Mucosa of descending colon (tissue), 3 donors: ENCODE results near the gene VASP. TPM values are rescaled to one million over a fixed set of nuclear protein-coding genes. Genes with fewer than 3 reads are reported as not detected.

Source experiments
- ATAC-seq: fragments of 200-7000 bp; cut with Tn5 transposase; one replicate; pipeline ENCODE4 v1.9.1; 2020; ENCODE audit warnings: mild to moderate bottlenecking, moderate library complexity
- DNase-seq, 3 donors: peaks; one replicate each; pipeline ENCODE4 v3.0.0-alpha.2; 2020
- H3K36me3 ChIP-seq: fragments of 200-600 bp; one replicate; pipeline ENCODE4 v1.8.0; 2021; ENCODE audit warnings: low read depth, mild to moderate bottlenecking
- H3K4me1 ChIP-seq: fragments of 200-600 bp; one replicate; pipeline ENCODE4 v1.8.0; 2021; ENCODE audit warnings: low read depth, mild to moderate bottlenecking
- H3K4me3 ChIP-seq: fragments of 200-600 bp; one replicate; pipeline ENCODE4 v1.8.0; 2021; ENCODE audit warnings: mild to moderate bottlenecking
- H3K9me3 ChIP-seq: fragments of 200-600 bp; one replicate; pipeline ENCODE4 v1.8.0; 2021; ENCODE audit warnings: mild to moderate bottlenecking
- CTCF ChIP-seq: fragments of 200-600 bp; IDR thresholded peaks from one replicate; pipeline ENCODE4 v1.8.0; 2022; ENCODE audit warnings: antibody characterized with exemption, mild to moderate bottlenecking
- intact Hi-C, 2 donors: fragments of 100-400 bp; cut with DNase I in 1 of 2; cut with micrococcal nuclease in 1 of 2; formaldehyde crosslinking; loops; one replicate each; pipeline versions ENCODE4 v1.11.0 to v1.11.1; 2022; cut with DNase I, micrococcal nuclease
- total RNA-seq, 3 donors: library from RNA; stranded (reverse); fragmentation: NEBNext Ultra II Directional in 2 of 3; extraction: Animal tissue kit (Norgen Biotek cat#: 25700) in 2 of 3; gene quantifications; one replicate each; pipeline versions ENCODE4 v1.2.1 to v1.2.4, GENCODE V29; 2021 to 2023
- donor health status: DM: no; HTN: no; CAD: no; lungs with moderate emphysema.
- donor health status: DM: no; HTN: no; CAD: no.
- donor health status: DM: no; HTN: yes; CAD: no.

VASP gene
- total RNA-seq, 3 donors from 2014 or later = 190 to 252 (median 235) TPM

- peak; percentile 80 for DNase-seq
- Histone ChIP-seq H3K36me3 (peaks cover 11% of the 10 kb centered on the region), H3K9me3 (no peaks in the 10 kb centered on the region), H3K4me3 (no peak overlapping the region), H3K4me1 (peaks cover 74% of the 10 kb centered on the region)
- no peak for TF ChIP-seq CTCF
- intact Hi-C loops = no loop called here
- peak; percentile 50 for ATAC-seq
These were observed 8.6 kb downstream of the VASP start for GRCh38 chr19:45515807-45516401.

GRCh38 chr19:45517238-45517637, 10.0 kb downstream of the VASP start:
- TF ChIP-seq CTCF = no peak
- Histone ChIP-seq H3K4me1 (peaks cover 71% of the 10 kb centered on the region), H3K9me3 (no peaks in the 10 kb centered on the region), H3K36me3 (peaks cover 11% of the 10 kb centered on the region), H3K4me3 (no peak overlapping the region)
- ATAC-seq (no peak), DNase-seq (peak in 1 of 3 donors; percentile 28)
- intact Hi-C loops = no loop called here

- no peaks in the 10 kb centered on the region for H3K9me3 ChIP-seq
These were observed 10.6 kb downstream of the VASP start for GRCh38 chr19:45517641-45518468.

GRCh38 chr19:45518469-45518826, 11.2 kb downstream of the VASP start:
- ATAC-seq = peak; percentile 14
- DNase-seq = peak; percentile 40 to 61 (median 57)
- H3K4me1 ChIP-seq = peaks cover 60% of the 10 kb centered on the region
- no peaks in the 10 kb centered on the region for H3K9me3 ChIP-seq
- H3K36me3 ChIP-seq = peaks cover 17% of the 10 kb centered on the region
- no peak for TF ChIP-seq CTCF
- intact Hi-C loops = no loop called here
- no peak overlapping the region for H3K4me3 ChIP-seq

More at GRCh38 chr19:45517641-45518468, 10.6 kb downstream of the VASP start:
- ATAC-seq = no peak
- peaks cover 17% of the 10 kb centered on the region for H3K36me3 ChIP-seq
- H3K4me3 ChIP-seq = no peak overlapping the region
- intact Hi-C loops = no loop called here
- peaks cover 65% of the 10 kb centered on the region for H3K4me1 ChIP-seq
- TF ChIP-seq CTCF = no peak
- peak; percentile 32 to 52 (median 43) for DNase-seq

- no peaks in the 10 kb centered on the region for H3K9me3 ChIP-seq
- H3K4me3 ChIP-seq = no peak overlapping the region
- H3K36me3 ChIP-seq = peaks cover 23% of the 10 kb centered on the region
- peaks cover 35% of the 10 kb centered on the region for H3K4me1 ChIP-seq
- TF ChIP-seq CTCF = no peak
- intact Hi-C loops = loop anchor here in 1 of 2 donors (2.0 kb wide), 1 partner anchor 13 kb away; no protein-coding TSS in a partner anchor
- ATAC-seq (no peak), DNase-seq (peak in 2 of 3 donors; percentile 40 to 52)
These were observed 15.0 kb downstream of the VASP start for GRCh38 chr19:45522010-45522941.
